ENCODE results near the gene TIE1. TPM values are rescaled to one million over a fixed set of nuclear protein-coding genes. Genes with fewer than 3 reads are reported as not detected.

The TIE1 gene
- total RNA-seq, 1 experiment from 2014 or later: 1.2 TPM

GRCh38 chr1:43367026-43367903 lies 66.5 kb downstream of the TIE1 start:
- H3K36me3 Mint-ChIP-seq (ENCODE audit: insufficient read depth in 1 of 3, low read depth in 3 of 3): peaks cover 17 to 30% (median 25%) of the 10 kb centered on the region in 3 experiments; a peak in 6 of 7 replicates

More at GRCh38 chr1:43367026-43367903, 66.5 kb downstream of the TIE1 start:
- Histone ChIP-seq H2BK15ac (ENCODE audit: low read depth, low read length) (no peak overlapping the region), H3K79me2 (ENCODE audit: insufficient read depth, low read length) (no peaks in the 10 kb centered on the region; the same call in 1 of the 2 replicates), H3K23ac (ENCODE audit: insufficient read length, low read depth, low read length) (no peak overlapping the region), H3K9me3 (ENCODE audit: control insufficient read depth, low read depth, low read length) (no peaks in the 10 kb centered on the region), H3K27me3 (ENCODE audit: insufficient read depth, low read length) (no peaks in the 10 kb centered on the region), H3K4me2 (ENCODE audit: insufficient read depth, insufficient read length, low read length) (peak overlapping the region; percentile 78), H3K9ac (ENCODE audit: extremely low read depth, insufficient read length, low read length) (peak overlapping the region; percentile 25), H2AK5ac (ENCODE audit: insufficient read length, low read length) (no peak overlapping the region), H4K5ac (ENCODE audit: insufficient read length, low read depth, low read length) (no peak overlapping the region), H2AFZ (ENCODE audit: low read length) (no peak overlapping the region), H3K4ac (ENCODE audit: low read depth, low read length) (no peak overlapping the region), H4K91ac (ENCODE audit: insufficient read length, low read depth, low read length) (no peak overlapping the region), H4K8ac (replicated peaks; ENCODE audit: insufficient read length, low read depth, low read length) (no peak overlapping the region), H2BK120ac (ENCODE audit: low read depth, low read length, poor library complexity, severe bottlenecking) (no peak overlapping the region), H2BK5ac (ENCODE audit: insufficient read length, low read length) (no peak overlapping the region), H3T11ph (ENCODE audit: low read length) (no peak overlapping the region), H3K79me1 (ENCODE audit: insufficient read depth, low read depth, low read length, poor library complexity, severe bottlenecking) (no peaks in the 10 kb centered on the region), H3K4me1 (ENCODE audit: insufficient read depth, low read length) (no peaks in the 10 kb centered on the region; the same call in 1 of the 2 replicates), H3K18ac (ENCODE audit: insufficient read length, low read depth, low read length) (no peak overlapping the region), H2BK12ac (ENCODE audit: insufficient read length, low read depth, low read length) (no peak overlapping the region), H3K23me2 (ENCODE audit: insufficient read length, low read depth, low read length, poor library complexity, severe bottlenecking) (peaks cover 15% of the 10 kb centered on the region), H4K20me1 (ENCODE audit: control insufficient read depth, insufficient read depth, insufficient read length) (no peaks in the 10 kb centered on the region), H3K27ac (ENCODE audit: insufficient read length, low read depth, low read length) (no peak overlapping the region), H3K56ac (ENCODE audit: insufficient read length, low read depth, low read length) (no peak overlapping the region), H2BK20ac (ENCODE audit: low read depth, low read length, poor library complexity, severe bottlenecking) (no peak overlapping the region), H3K14ac (ENCODE audit: insufficient read depth, low read length) (peak overlapping the region; percentile 53; the same call in 1 of the 2 replicates)
- DNase-seq: no peak
- H3K4me3 Mint-ChIP-seq: peak overlapping the region; percentile 74 to 86
- no peaks in the 10 kb centered on the region for H3K27me3 Mint-ChIP-seq (ENCODE audit: low read depth)
- 0 out of 7 replicates have a peak overlapping the region, but pooled peaks of 1 of the 3 experiments have one; percentile 44 for H3K27ac Mint-ChIP-seq
- peaks cover 23 to 36% of the 10 kb centered on the region in 2 experiments for H3K4me1 Mint-ChIP-seq
- no peak for TF ChIP-seq CTCF (conservative IDR thresholded peaks at IDR 0.05)
- no peaks in the 10 kb centered on the region for H3K9me3 Mint-ChIP-seq
- WGBS (ENCODE audit: extremely low coverage, insufficient read length, low lambda C conversion rate): no CpG with 5 or more reads among the region's 48 CpGs
